Muscle of leg (tissue), 11 donors: ENCODE results near the gene MUC22. TPM values are rescaled to one million over a fixed set of nuclear protein-coding genes. Genes with fewer than 3 reads are reported as not detected.
"Not testable (repeated sequence)": the region's sequence is repeated elsewhere in the genome, so short reads cannot be mapped to it uniquely, and the experiment has no call there.

ENCODE experiments used
- DNase-seq: peaks from one replicate; pipeline ENCODE4 v3.0.0; 2013
- H3K27ac ChIP-seq: one replicate; pipeline ENCODE4 v1.5.1; 2013; ENCODE audit warnings: mild to moderate bottlenecking, low read length, control low read depth
- H3K27me3 ChIP-seq: one replicate; pipeline ENCODE4 v1.6.1; 2013; ENCODE audit warnings: low read length; ENCODE audit not compliant: control insufficient read depth, insufficient read depth
- H3K36me3 ChIP-seq: one replicate; pipeline ENCODE4 v1.6.1; 2013; ENCODE audit warnings: low read length; ENCODE audit not compliant: control insufficient read depth, insufficient read depth
- H3K4me1 ChIP-seq: one replicate; pipeline ENCODE4 v1.6.1; 2013; ENCODE audit warnings: low read length; ENCODE audit not compliant: control insufficient read depth, insufficient read depth
- H3K4me3 ChIP-seq: one replicate; pipeline ENCODE4 v1.5.1; 2013; ENCODE audit warnings: low read length, control low read depth
- H3K9me3 ChIP-seq: replicated peaks from 2 replicates; pipeline ENCODE4 v1.6.1; 2013; ENCODE audit warnings: low read depth, low read length; ENCODE audit not compliant: control insufficient read depth
- WGBS: methylation state at CpG from one replicate; pipeline ENCODE4 v1.1.5; 2013; ENCODE audit warnings: missing lambda C conversion rate; ENCODE audit not compliant: insufficient coverage; 5-methylcytosine and 5-hydroxymethylcytosine counted together
- polyA plus RNA-seq, 8 donors: library from polyadenylated mRNA; unstranded; fragments of 120-200 nt; gene quantifications; one replicate each; pipeline versions ENCODE4 v1.2.1 to v1.2.3, GENCODE V29; 2013; ENCODE audit warnings: inconsistent platforms in 1 of 8, low replicate concordance in 1 of 8; ENCODE audit not compliant: insufficient read length in 8 of 8, insufficient read depth in 1 of 8
- total RNA-seq: library from RNA; stranded (reverse); fragments of 120-200 nt; gene quantifications from one replicate; pipeline ENCODE4 v1.2.4, GENCODE V29; 2013

Gene MUC22
- total and polyA plus RNA-seq, 9 donors, result 0.04 to 2.4 (median 0.12) TPM; not detected in 6

DNA sequence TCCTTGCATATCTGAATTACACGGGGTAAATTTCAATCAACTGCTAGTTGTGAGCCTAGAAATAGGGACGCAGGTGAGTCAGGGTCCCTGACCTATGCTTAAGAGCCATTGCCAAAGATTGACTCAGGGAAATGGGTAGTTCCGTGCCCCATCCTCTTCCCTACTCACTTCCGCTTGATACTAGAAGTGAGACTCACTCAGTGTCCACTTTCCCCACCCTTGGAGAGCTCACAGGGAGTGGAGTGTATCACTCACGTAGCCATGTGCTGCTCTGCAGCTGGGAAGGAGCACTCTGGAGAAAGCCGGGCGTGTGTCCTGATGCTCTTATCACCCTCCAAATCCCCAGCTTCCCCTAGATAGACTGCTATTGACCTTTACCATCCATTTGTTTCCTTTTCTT is 543 bp upstream of the MUC22 start:
- 57% methylated on average over 4 of the region's 7 CpGs for WGBS
- DNase-seq, result no peak
- peaks cover 9% of the 10 kb centered on the region for H3K27me3 ChIP-seq

DNA sequence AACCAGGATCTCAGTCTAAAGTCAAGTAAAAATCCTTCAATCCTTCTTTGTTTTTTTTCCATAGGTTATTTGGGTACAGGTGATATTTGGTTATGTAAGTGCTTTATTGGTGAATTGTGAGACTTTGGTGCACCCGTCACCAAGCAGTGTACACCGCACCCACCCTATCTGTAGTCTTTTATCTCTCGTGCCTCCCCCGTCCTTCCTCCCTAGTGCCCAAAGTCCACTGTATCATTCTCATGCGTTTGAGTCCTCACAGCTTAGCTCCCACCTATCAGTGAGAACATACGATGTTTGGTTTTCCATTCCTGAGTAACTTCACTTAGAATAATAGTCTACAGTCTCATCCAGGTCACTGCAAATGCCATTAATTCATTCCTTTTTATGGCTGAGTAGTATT is 879 bp downstream of the MUC22 start:
- no peak for DNase-seq
- no peaks in the 10 kb centered on the region for H3K36me3 ChIP-seq
- WGBS, result 73% methylated on average over 5 of the region's 6 CpGs
- no peak overlapping the region for H3K4me3 ChIP-seq
- no peaks in the 10 kb centered on the region for H3K4me1 ChIP-seq
- H3K9me3 ChIP-seq, result peaks cover 3% of the 10 kb centered on the region
- peaks cover 9% of the 10 kb centered on the region for H3K27me3 ChIP-seq
- H3K27ac ChIP-seq, result no peak overlapping the region

More for the DNA sequence above, 543 bp upstream of the MUC22 start:
- no peaks in the 10 kb centered on the region for H3K36me3 ChIP-seq
- H3K4me3 ChIP-seq, result no peak overlapping the region
- H3K27ac ChIP-seq, result no peak overlapping the region
- H3K9me3 ChIP-seq, result peaks cover 3% of the 10 kb centered on the region
- no peaks in the 10 kb centered on the region for H3K4me1 ChIP-seq

DNA sequence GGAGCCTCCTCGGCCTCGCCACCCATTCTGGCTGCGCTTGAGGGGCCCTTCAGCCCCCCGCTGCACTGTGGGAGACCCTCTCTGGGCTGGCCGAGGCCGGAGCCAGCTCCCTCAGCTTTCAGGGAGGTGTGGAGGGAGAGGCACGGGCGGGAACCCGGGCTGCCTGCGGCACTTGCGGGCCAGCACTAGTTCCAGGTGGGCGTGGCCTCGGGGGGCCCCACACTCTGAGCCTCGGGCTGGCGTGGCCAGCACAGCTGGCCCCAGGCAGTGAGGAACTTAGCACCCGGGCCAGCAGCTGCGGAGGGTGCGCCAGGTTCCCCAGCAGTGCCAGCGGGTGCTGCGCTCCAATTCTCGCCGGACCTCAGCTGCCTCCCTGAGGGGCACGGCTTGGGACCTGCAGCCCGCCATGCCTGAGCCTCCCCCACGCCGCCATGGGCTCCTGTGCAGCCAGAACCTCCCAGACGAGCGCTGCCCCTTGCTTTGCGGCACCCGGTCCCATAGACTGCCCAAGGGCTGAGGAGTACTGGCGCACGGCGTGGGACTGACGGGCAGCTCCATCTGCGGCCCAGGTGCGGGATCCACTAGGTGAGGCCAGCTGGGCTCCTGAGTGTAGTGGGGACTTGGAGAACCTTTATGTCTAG is 6.5 kb downstream of the MUC22 start:
- Histone ChIP-seq H3K4me1 (no peaks in the 10 kb centered on the region), H3K9me3 (peaks cover 3% of the 10 kb centered on the region), H3K27ac (no peak overlapping the region), H3K36me3 (no peaks in the 10 kb centered on the region), H3K4me3 (no peak overlapping the region), H3K27me3 (no peaks in the 10 kb centered on the region)
- DNase-seq, result no peak
- 82% methylated on average over 28 of the region's 36 CpGs for WGBS

DNA sequence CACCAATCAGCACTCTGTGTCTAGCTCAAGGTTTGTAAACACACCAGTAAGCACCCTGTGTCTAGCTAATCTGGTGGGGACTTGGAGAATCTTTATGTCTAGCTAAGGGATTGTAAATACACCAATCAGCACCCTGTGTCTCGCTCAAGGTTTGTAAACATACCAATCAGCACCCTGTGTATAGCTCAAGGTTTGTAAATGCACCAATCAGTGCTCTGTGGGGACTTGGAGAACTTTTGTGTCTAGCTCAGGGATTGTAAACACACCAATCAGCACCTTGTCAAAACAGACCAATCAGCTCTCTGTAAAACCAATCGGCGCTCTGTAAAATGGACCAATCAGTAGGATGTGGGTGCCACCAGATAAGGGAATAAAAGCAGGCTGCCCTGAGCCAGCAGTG is 7.2 kb downstream of the MUC22 start:
- not testable (repeated sequence) for H3K27me3 ChIP-seq, H3K36me3 ChIP-seq, H3K9me3 ChIP-seq, H3K4me3 ChIP-seq, H3K4me1 ChIP-seq, H3K27ac ChIP-seq, DNase-seq
- no CpG with 5 or more reads among the region's 3 CpGs for WGBS

DNA sequence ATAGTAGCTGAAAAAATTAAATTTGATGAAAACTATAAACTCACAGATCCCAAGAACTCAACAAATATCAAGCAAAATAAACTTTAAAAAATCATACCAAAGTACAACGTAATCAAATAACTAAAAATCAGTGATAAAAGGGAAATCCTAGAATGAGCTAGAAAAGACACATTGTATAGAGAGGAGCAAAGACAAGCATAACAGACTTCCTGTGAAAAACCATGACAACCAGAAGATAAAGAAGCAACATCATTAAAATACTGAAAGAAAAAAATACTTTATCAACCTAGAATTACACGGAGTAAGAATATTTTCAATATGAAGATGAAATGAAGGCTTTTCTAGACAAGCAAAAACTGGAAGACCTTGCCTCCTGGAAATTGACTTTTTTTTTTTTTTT is 9.8 kb downstream of the MUC22 start:
- H3K4me3 ChIP-seq, result no peak overlapping the region
- no peaks in the 10 kb centered on the region for H3K4me1 ChIP-seq
- DNase-seq, result no peak
- H3K27ac ChIP-seq, result no peak overlapping the region
- no CpG with 5 or more reads among the region's 2 CpGs for WGBS
- no peaks in the 10 kb centered on the region for H3K36me3 ChIP-seq
- no peaks in the 10 kb centered on the region for H3K9me3 ChIP-seq
- H3K27me3 ChIP-seq, result no peaks in the 10 kb centered on the region

DNA sequence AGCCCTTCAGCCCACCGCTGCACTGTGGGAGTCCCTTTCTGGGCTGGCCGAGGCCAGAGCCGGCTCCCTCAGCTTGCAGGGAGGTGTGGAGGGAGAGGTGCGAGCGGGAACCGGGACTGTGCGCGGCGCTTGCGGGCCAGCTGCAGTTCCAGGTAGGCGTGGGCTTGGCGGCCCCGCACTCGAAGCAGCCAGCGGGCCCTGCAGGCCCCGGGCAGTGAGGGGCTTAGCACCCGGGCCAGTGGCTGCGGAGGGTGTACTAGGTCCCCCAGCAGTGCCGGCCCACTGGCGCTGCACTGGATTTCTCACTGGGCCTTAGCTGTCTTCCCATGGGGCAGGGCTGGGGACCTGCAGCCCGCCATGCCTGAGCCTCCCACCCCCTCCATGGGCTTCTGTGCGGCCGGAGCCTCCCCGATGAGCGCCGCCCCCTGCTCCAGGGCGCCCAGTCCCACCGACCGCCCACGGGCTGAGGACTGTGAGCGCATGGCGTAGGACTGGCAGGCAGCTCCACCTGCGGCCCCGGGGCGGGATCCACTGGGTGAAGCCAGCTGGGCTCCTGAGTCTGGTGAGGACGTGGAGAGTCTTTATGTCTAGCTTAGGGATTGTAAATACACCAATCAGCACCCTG is 10.5 kb downstream of the MUC22 start:
- not testable (repeated sequence) for H3K27ac ChIP-seq, H3K9me3 ChIP-seq, H3K4me1 ChIP-seq, H3K4me3 ChIP-seq, H3K27me3 ChIP-seq, H3K36me3 ChIP-seq, DNase-seq
- 87% methylated on average over 8 of the region's 36 CpGs for WGBS

DNA sequence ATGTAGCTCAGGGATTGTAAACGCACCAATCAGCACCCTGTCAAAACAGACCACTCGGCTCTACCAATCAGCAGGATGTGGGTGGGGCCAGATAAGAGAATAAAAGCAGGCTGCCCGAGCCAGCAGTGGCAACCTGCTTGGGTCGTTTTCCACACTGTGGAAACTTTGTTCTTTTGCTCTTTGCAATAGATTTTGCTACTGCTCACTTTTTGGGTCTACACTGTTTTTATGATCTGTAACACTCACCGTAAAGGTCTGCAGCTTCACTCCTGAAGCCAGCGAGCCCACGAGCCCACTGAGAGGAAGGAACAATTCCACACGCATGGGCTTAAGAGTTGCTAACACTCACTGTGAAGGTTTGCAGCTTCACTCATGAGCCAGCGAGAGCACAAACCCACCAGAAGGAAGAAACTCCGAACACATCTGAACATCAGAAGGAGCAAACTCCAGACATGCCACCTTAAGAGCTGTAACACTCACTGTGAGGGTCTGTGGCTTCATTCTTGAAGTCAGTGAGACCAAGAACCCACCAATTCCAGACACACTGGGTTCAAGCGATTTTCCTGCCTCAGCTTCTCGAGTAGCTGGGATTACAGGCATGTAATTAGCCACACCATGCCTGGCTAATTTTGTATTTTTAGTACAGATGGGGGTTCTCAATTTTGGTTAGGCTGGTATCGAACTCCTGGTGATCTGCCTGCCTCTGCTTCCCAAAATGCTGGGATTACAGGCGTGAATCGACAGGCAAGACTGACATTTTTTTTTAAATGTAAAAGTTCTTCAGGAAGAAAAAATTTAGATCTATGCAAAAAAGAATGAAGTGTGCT is 11.6 kb downstream of the MUC22 start:
- not testable (repeated sequence) for H3K36me3 ChIP-seq, H3K27ac ChIP-seq
- 59% methylated on average over 3 of the region's 15 CpGs for WGBS

DNA sequence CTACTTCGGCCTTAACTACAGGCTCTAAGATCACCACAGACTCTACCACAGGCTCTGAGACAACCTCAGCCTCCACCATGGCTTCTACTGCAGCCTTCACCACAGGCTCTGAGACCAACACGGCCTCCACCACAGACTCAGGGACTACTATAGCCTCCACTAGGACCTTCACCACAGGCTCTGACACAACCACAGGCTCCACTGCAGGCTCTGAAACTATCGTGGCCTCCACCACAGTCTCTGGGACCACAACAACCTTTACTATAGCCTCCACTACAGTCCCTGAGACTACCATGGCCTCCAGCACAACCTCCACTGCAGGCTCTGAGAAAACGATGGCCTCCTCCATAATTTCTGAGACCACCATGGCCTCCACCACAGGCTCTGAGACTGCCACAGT is 15.3 kb downstream of the MUC22 start:
- Histone ChIP-seq H3K36me3 (no peaks in the 10 kb centered on the region), H3K9me3 (no peaks in the 10 kb centered on the region), H3K27me3 (peaks cover 3% of the 10 kb centered on the region), H3K4me3 (no peak overlapping the region), H3K27ac (no peak overlapping the region), H3K4me1 (no peaks in the 10 kb centered on the region)
- WGBS, result 77% methylated on average over 4 of the region's 4 CpGs
- no peak for DNase-seq

More for the DNA sequence above, 11.6 kb downstream of the MUC22 start:
- not testable (repeated sequence) for DNase-seq, H3K27me3 ChIP-seq, H3K9me3 ChIP-seq, H3K4me1 ChIP-seq, H3K4me3 ChIP-seq

DNA sequence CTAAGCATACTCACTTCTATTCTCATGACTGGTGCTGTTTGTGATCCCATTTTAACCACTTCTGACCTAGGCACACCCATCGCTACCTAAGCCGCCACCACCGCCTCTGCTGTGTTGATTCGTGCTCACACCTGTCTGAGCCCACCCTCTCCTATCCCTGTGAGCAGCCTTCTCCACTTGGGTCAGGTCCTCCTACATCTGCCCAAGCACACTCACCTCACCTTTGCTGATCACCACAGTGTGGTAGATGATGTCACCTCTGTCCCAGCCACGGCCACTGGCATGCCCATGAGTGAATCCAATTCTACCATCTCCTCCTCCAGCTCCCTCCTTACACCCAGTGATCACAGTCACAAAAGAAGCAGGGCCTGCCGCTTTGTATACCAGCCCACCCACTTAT is 20.8 kb downstream of the MUC22 start:
- WGBS, result 93% methylated on average over 5 of the region's 6 CpGs
- no peaks in the 10 kb centered on the region for H3K36me3 ChIP-seq
- DNase-seq, result no peak

DNA sequence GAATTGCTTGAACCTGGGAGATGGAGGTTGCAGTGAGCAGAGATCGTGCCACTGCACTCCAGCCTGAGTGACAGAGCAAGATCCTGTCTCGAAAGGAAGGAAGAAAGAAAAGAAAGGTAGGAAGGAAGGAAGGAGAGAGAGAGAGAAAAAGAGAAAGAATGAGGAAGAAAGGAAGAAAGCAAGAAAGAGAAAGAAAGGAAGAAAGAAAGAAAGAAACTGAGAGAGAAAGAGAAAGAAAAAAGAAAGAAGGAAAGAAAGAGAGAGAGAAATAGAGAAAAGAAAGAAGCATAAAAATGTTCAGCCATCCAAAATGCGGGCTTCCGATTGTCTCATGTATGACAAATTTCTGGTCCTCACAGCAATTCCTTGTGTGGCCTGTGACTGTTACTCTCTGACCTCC is 22.8 kb downstream of the MUC22 start:
- Histone ChIP-seq H3K36me3 (no peaks in the 10 kb centered on the region), H3K9me3 (no peaks in the 10 kb centered on the region), H3K4me3 (no peak overlapping the region), H3K4me1 (no peaks in the 10 kb centered on the region), H3K27me3 (peaks cover 2% of the 10 kb centered on the region), H3K27ac (no peak overlapping the region)
- 77% methylated on average over 2 of the region's 4 CpGs for WGBS
- DNase-seq, result no peak

More for the DNA sequence above, 20.8 kb downstream of the MUC22 start:
- Histone ChIP-seq H3K27me3 (peaks cover 2% of the 10 kb centered on the region), H3K4me1 (no peaks in the 10 kb centered on the region), H3K27ac (no peak overlapping the region), H3K9me3 (no peaks in the 10 kb centered on the region), H3K4me3 (no peak overlapping the region)
